ENCODE data around the gene GALK2. TPM values are rescaled to one million over a fixed set of nuclear protein-coding genes. Genes with fewer than 3 reads are reported as not detected.

Gene GALK2
- polyA plus RNA-seq, 1 donor = 25.0 TPM

- Histone ChIP-seq H3K9me3 (ENCODE audit: control insufficient read depth, low read depth, low read length) (no peaks in the 10 kb centered on the region), H3K4me1 (ENCODE audit: control insufficient read depth, insufficient read depth, low read length) (no peaks in the 10 kb centered on the region), H3K36me3 (ENCODE audit: control insufficient read depth, insufficient read depth, low read length) (no peaks in the 10 kb centered on the region), H3K4me3 (ENCODE audit: low read length) (no peak overlapping the region), H3K27ac (ENCODE audit: low read length) (no peak overlapping the region), H3K27me3 (ENCODE audit: control insufficient read depth, insufficient read depth, low read length) (no peaks in the 10 kb centered on the region)
- WGBS (ENCODE audit: insufficient coverage, low lambda C conversion rate) = no CpG with 5 or more reads among the region's 5 CpGs
- DNase-seq = no peak
Measured at GRCh38 chr15:49380912-49381311, 210.9 kb downstream of the GALK2 start.

Other genes starting within 250 kb of the GALK2 start
- 1.7 TPM for gene SHC4, start 206.3 kb upstream of the GALK2 start, polyA plus RNA-seq
- gene SECISBP2L, start 123.8 kb upstream of the GALK2 start, polyA plus RNA-seq = 33.5 TPM
- 93.9 TPM for gene COPS2, start 14.6 kb upstream of the GALK2 start, polyA plus RNA-seq